ENCODE data around the gene SUFU.

DNA sequence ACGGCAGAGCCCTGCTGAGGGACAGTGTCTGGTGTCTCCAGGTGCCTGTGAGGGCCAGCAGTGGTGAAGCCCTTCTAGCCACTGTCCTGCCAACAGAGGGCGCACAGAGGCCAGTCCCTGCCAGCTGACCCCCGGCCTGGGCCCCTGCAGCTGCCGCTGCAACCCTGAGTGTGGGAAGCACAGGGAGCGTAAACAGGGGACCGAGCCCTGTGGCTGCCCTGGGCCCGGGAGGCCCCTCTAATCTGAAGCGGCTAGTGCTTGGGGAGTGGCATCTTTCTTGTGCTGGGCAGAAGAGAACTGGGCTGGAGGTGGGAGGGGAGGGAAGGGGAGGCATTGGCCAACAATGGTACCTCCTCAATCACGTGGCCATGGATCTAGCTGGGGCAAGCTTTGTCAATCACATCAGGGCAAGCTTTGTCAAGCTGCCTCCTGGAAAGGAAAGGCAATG, 175.1 kb downstream of the SUFU start:
- TF ChIP-seq, protein P1, sequence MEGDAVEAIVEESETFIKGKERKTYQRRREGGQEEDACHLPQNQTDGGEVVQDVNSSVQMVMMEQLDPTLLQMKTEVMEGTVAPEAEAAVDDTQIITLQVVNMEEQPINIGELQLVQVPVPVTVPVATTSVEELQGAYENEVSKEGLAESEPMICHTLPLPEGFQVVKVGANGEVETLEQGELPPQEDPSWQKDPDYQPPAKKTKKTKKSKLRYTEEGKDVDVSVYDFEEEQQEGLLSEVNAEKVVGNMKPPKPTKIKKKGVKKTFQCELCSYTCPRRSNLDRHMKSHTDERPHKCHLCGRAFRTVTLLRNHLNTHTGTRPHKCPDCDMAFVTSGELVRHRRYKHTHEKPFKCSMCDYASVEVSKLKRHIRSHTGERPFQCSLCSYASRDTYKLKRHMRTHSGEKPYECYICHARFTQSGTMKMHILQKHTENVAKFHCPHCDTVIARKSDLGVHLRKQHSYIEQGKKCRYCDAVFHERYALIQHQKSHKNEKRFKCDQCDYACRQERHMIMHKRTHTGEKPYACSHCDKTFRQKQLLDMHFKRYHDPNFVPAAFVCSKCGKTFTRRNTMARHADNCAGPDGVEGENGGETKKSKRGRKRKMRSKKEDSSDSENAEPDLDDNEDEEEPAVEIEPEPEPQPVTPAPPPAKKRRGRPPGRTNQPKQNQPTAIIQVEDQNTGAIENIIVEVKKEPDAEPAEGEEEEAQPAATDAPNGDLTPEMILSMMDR (conservative IDR thresholded peaks at IDR 0.05; ENCODE audit: low read depth in 2 of 2) = peak; percentile 81 to 91
- TF ChIP-seq EZH2phosphoT487 (IDR thresholded peaks at IDR 0.05; ENCODE audit: unreplicated experiment) (no peak), POLR2AphosphoS5 (IDR thresholded peaks at IDR 0.05; ENCODE audit: low read depth) (no peak), EZH2 (IDR thresholded peaks at IDR 0.05; ENCODE audit: low read depth, unreplicated experiment) (no peak), CREB1 (CRISPR knock-in tag; IDR thresholded peaks at IDR 0.05; ENCODE audit: low read depth) (no peak), JUNB (IDR thresholded peaks at IDR 0.05; ENCODE audit: unreplicated experiment) (no peak), ZNF331 (CRISPR knock-in tag; IDR thresholded peaks at IDR 0.05; ENCODE audit: low read depth) (no peak), ZNF114 (CRISPR knock-in tag; IDR thresholded peaks at IDR 0.05) (no peak), NANOG (IDR thresholded peaks at IDR 0.05; ENCODE audit: borderline replicate concordance) (no peak)
- TF ChIP-seq, protein P2, sequence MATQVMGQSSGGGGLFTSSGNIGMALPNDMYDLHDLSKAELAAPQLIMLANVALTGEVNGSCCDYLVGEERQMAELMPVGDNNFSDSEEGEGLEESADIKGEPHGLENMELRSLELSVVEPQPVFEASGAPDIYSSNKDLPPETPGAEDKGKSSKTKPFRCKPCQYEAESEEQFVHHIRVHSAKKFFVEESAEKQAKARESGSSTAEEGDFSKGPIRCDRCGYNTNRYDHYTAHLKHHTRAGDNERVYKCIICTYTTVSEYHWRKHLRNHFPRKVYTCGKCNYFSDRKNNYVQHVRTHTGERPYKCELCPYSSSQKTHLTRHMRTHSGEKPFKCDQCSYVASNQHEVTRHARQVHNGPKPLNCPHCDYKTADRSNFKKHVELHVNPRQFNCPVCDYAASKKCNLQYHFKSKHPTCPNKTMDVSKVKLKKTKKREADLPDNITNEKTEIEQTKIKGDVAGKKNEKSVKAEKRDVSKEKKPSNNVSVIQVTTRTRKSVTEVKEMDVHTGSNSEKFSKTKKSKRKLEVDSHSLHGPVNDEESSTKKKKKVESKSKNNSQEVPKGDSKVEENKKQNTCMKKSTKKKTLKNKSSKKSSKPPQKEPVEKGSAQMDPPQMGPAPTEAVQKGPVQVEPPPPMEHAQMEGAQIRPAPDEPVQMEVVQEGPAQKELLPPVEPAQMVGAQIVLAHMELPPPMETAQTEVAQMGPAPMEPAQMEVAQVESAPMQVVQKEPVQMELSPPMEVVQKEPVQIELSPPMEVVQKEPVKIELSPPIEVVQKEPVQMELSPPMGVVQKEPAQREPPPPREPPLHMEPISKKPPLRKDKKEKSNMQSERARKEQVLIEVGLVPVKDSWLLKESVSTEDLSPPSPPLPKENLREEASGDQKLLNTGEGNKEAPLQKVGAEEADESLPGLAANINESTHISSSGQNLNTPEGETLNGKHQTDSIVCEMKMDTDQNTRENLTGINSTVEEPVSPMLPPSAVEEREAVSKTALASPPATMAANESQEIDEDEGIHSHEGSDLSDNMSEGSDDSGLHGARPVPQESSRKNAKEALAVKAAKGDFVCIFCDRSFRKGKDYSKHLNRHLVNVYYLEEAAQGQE (IDR thresholded peaks at IDR 0.05; ENCODE audit: unreplicated experiment) = no peak
